ENCODE results near the gene HAUS3.

The HAUS3 gene

GRCh38 chr4:2241410-2242353 lies at the start of gene HAUS3, which contains the start of gene POLN:
Gene HAUS3, minus strand, starts transcription at chr4:2242121. Its CDS starts 1,175 bp downstream, at chr4:2240946.
Gene POLN, minus strand, starts transcription at chr4:2242121. Its CDS starts 12,890 bp downstream, at chr4:2229231.
- peak within 1 kb of the TSS; percentile 92 for H3K4me3 ChIP-seq (ENCODE audit: low read depth, low read length)
- TF ChIP-seq CTCF (IDR thresholded peaks at IDR 0.05; ENCODE audit: insufficient read depth, low read depth, low read length, missing control alignments), result no peak
- peak; percentile 99 for DNase-seq (ENCODE audit: low read depth)

GRCh38 chr4:2290974-2291704 lies 49.2 kb upstream of the HAUS3 start:
- TF ChIP-seq CTCF (IDR thresholded peaks at IDR 0.05; ENCODE audit: insufficient read depth, low read depth, low read length, missing control alignments), result no peak
- DNase-seq (ENCODE audit: low read depth), result peak; percentile 55
- H3K4me3 ChIP-seq (ENCODE audit: low read depth, low read length), result no peak overlapping the region

- TF ChIP-seq CTCF (IDR thresholded peaks at IDR 0.05; ENCODE audit: insufficient read depth, low read depth, low read length, missing control alignments), result no peak
- DNase-seq (ENCODE audit: low read depth), result no peak
- H3K4me3 ChIP-seq (ENCODE audit: low read depth, low read length), result no peak overlapping the region
Measured at GRCh38 chr4:2290488-2290887, 48.6 kb upstream of the HAUS3 start.

GRCh38 chr4:2289955-2290333 lies 48.0 kb upstream of the HAUS3 start:
- no peak for DNase-seq (ENCODE audit: low read depth)
- no peak for TF ChIP-seq CTCF (IDR thresholded peaks at IDR 0.05; ENCODE audit: insufficient read depth, low read depth, low read length, missing control alignments)
- H3K4me3 ChIP-seq (ENCODE audit: low read depth, low read length), result no peak overlapping the region

- TF ChIP-seq CTCF (IDR thresholded peaks at IDR 0.05; ENCODE audit: insufficient read depth, low read depth, low read length, missing control alignments), result no peak
- H3K4me3 ChIP-seq (ENCODE audit: low read depth, low read length), result no peak overlapping the region
- DNase-seq (ENCODE audit: low read depth), result no peak
Measured at GRCh38 chr4:2289311-2289954, 47.5 kb upstream of the HAUS3 start.

GRCh38 chr4:2288051-2288541 lies 46.2 kb upstream of the HAUS3 start:
- TF ChIP-seq CTCF (IDR thresholded peaks at IDR 0.05; ENCODE audit: insufficient read depth, low read depth, low read length, missing control alignments), result no peak
- no peak for DNase-seq (ENCODE audit: low read depth)
- H3K4me3 ChIP-seq (ENCODE audit: low read depth, low read length), result no peak overlapping the region
